ENCODE measurements around the gene NEU4.
"Not testable (repeated sequence)": the region's sequence is repeated elsewhere in the genome, so short reads cannot be mapped to it uniquely, and the experiment has no call there.

The NEU4 gene

DNA sequence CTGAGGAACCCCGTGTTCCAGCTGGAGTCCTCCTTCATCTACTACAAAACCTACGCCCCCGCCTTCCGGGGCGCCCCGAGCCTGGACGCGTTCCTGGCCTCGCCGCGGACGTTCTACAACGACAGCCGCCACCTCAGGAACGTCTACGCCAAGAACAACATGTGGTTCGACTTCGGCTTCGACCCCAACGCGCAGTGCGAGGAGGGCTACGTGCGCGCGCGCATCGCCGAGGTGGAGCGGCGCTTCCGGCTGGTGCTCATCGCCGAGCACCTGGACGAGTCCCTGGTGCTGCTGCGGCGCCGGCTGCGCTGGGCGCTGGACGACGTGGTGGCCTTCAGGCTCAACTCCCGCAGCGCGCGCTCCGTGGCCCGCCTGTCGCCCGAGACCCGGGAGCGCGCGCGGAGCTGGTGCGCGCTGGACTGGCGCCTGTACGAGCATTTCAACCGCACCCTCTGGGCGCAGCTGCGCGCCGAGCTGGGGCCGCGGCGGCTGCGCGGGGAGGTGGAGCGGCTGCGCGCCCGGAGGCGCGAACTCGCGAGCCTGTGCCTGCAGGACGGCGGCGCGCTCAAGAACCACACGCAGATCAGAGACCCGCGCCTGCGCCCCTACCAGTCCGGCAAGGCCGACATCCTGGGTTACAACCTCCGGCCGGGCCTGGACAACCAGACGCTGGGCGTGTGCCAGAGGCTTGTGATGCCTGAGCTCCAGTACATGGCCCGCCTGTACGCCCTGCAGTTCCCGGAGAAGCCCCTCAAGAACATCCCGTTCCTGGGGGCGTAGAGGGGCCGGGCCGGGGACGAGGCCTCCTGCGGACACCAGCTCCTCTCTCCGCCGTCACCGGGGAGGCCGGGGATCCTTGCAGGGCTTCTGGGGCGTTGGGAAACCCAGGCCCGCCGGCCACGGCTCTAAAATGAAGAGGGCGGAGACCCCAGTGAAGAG is 5.3 kb upstream of the NEU4 start:
- peak; percentile 25 for DNase-seq (ENCODE audit: low read depth)
- TF ChIP-seq CTCF (conservative IDR thresholded peaks at IDR 0.05; ENCODE audit: low read length) = no peak
- peak overlapping the region; percentile 50 for H3K4me3 ChIP-seq (ENCODE audit: low read length)

GRCh38 chr2:241804326-241805229 is 4.4 kb upstream of the NEU4 start:
- no peak for TF ChIP-seq CTCF (conservative IDR thresholded peaks at IDR 0.05; ENCODE audit: low read length)
- H3K4me3 ChIP-seq (ENCODE audit: low read length) = no peak overlapping the region
- peak; percentile 8 for DNase-seq (ENCODE audit: low read depth)

GRCh38 chr2:241806217-241806616 is 2.8 kb upstream of the NEU4 start:
- not testable (repeated sequence) for DNase-seq (ENCODE audit: low read depth)

GRCh38 chr2:241808051-241808720 is 807 bp upstream of the NEU4 start:
- no peak for DNase-seq (ENCODE audit: low read depth)
- no peak for TF ChIP-seq CTCF (conservative IDR thresholded peaks at IDR 0.05; ENCODE audit: low read length)
- no peak overlapping the region for H3K4me3 ChIP-seq (ENCODE audit: low read length)

More at GRCh38 chr2:241806217-241806616, 2.8 kb upstream of the NEU4 start:
- H3K4me3 ChIP-seq (ENCODE audit: low read length) = not testable (repeated sequence)

GRCh38 chr2:241809383-241810306 is 652 bp downstream of the NEU4 start:
- TF ChIP-seq CTCF (conservative IDR thresholded peaks at IDR 0.05; ENCODE audit: low read length) = no peak
- no peak for DNase-seq (ENCODE audit: low read depth)
- H3K4me3 ChIP-seq (ENCODE audit: low read length) = no peak overlapping the region

GRCh38 chr2:241810307-241811200 is 1.6 kb downstream of the NEU4 start:
- no peak for TF ChIP-seq CTCF (conservative IDR thresholded peaks at IDR 0.05; ENCODE audit: low read length)
- no peak overlapping the region for H3K4me3 ChIP-seq (ENCODE audit: low read length)
- no peak for DNase-seq (ENCODE audit: low read depth)
